ENCODE measurements around the gene ARHGEF10L. TPM values are rescaled to one million over a fixed set of nuclear protein-coding genes. Genes with fewer than 3 reads are reported as not detected.

ARHGEF10L gene
- total RNA-seq, 1 donor from 2014 or later = 57.9 TPM

- Histone ChIP-seq H3K4me3 (no peak overlapping the region), H3K9me3 (no peaks in the 10 kb centered on the region), H3K27me3 (ENCODE audit: low read depth) (peaks cover 18% of the 10 kb centered on the region), H3K27ac (no peak overlapping the region), H3K4me1 (no peaks in the 10 kb centered on the region), H3K36me3 (no peaks in the 10 kb centered on the region)
- ATAC-seq (no peak), DNase-seq (no peak)
- TF ChIP-seq, protein P1, sequence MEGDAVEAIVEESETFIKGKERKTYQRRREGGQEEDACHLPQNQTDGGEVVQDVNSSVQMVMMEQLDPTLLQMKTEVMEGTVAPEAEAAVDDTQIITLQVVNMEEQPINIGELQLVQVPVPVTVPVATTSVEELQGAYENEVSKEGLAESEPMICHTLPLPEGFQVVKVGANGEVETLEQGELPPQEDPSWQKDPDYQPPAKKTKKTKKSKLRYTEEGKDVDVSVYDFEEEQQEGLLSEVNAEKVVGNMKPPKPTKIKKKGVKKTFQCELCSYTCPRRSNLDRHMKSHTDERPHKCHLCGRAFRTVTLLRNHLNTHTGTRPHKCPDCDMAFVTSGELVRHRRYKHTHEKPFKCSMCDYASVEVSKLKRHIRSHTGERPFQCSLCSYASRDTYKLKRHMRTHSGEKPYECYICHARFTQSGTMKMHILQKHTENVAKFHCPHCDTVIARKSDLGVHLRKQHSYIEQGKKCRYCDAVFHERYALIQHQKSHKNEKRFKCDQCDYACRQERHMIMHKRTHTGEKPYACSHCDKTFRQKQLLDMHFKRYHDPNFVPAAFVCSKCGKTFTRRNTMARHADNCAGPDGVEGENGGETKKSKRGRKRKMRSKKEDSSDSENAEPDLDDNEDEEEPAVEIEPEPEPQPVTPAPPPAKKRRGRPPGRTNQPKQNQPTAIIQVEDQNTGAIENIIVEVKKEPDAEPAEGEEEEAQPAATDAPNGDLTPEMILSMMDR (IDR thresholded peaks at IDR 0.05) = no peak
- intact Hi-C loops (cut with DNase I) = no loop called here
Measured at GRCh38 chr1:17731460-17731859, 192.0 kb downstream of the ARHGEF10L start.

DNA sequence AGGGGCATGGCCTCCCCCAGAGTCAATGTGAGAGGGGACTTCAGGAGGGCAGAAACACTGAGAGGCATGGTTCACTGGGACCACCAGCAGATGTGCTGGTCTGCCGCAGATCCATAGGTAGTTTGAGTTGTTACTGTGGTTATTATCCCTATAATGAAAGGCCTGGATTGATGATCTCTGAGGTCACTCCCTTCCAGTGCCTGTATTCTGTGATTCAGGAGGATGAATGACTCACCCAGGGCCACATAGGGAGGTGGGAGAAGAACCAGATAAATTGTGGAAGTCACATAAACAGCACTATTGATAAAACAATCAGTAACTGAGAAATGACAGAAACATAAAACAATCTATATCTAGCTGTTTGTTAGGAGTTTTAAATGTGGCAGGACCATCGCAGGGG, 193.0 kb downstream of the ARHGEF10L start:
- H3K4me3 ChIP-seq = no peak overlapping the region
- DNase-seq (no peak), ATAC-seq (no peak)
- H3K27ac ChIP-seq = no peak overlapping the region
- TF ChIP-seq, protein P1 (IDR thresholded peaks at IDR 0.05) = no peak
- H3K4me1 ChIP-seq = no peaks in the 10 kb centered on the region
- intact Hi-C loops (cut with DNase I) = no loop called here
- H3K9me3 ChIP-seq = no peaks in the 10 kb centered on the region
- no peaks in the 10 kb centered on the region for H3K36me3 ChIP-seq
- H3K27me3 ChIP-seq (ENCODE audit: low read depth) = peaks cover 21% of the 10 kb centered on the region

GRCh38 chr1:17733661-17734060, 194.2 kb downstream of the ARHGEF10L start:
- Histone ChIP-seq H3K27ac (no peak overlapping the region), H3K4me3 (no peak overlapping the region), H3K9me3 (no peaks in the 10 kb centered on the region), H3K4me1 (no peaks in the 10 kb centered on the region), H3K36me3 (no peaks in the 10 kb centered on the region), H3K27me3 (ENCODE audit: low read depth) (peaks cover 21% of the 10 kb centered on the region)
- DNase-seq (no peak), ATAC-seq (no peak)
- intact Hi-C loops (cut with DNase I) = no loop called here
- TF ChIP-seq, protein P1 (IDR thresholded peaks at IDR 0.05) = no peak

DNA sequence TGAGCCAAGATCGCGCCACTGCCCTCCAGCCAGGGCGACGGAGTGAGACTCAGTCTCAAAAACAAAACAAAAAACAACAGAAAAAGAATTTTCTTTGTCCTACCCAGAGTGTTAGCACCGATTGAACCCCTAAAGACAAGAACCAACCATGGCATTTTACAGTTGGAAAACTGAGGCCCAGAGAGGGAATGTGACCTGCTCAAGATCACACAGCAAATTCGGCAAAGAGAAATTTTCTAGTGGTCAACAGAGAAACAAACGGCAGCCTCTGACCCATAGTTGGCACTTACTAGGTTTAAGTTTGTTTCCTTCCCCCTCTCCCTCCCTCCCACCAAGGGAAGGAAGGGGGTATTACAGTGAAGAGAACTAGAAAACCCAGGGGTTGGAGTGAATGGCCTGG, 195.1 kb downstream of the ARHGEF10L start:
- intact Hi-C loops (cut with DNase I) = no loop called here
- H3K9me3 ChIP-seq = no peaks in the 10 kb centered on the region
- no peaks in the 10 kb centered on the region for H3K4me1 ChIP-seq
- TF ChIP-seq, protein P1 (IDR thresholded peaks at IDR 0.05) = no peak
- H3K36me3 ChIP-seq = no peaks in the 10 kb centered on the region
- ATAC-seq (no peak), DNase-seq (no peak)
- no peak overlapping the region for H3K4me3 ChIP-seq
- no peak overlapping the region for H3K27ac ChIP-seq
- peaks cover 15% of the 10 kb centered on the region for H3K27me3 ChIP-seq (ENCODE audit: low read depth)

DNA sequence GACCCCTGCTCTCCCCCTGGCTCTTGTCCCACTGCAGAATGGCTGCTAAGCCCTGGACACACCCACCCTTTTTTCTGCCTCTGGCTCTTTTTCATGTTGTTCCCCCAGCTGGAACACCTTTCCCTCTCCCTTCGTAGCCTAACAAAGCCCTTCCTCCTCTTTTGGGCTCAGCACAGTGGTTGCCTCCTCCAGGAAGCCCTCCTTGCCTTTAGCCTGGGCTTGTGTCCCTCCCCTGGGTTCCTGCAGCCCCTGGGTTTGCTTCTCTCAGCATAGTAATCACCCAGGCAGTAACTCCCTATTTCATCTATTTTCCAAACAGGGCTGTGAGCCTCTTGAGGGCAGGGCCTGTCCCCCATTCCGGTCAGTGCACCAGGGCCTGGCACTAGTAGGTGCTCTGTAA, 195.8 kb downstream of the ARHGEF10L start:
- DNase-seq (no peak), ATAC-seq (no peak)
- no peak overlapping the region for H3K4me3 ChIP-seq
- no peaks in the 10 kb centered on the region for H3K36me3 ChIP-seq
- H3K9me3 ChIP-seq = no peaks in the 10 kb centered on the region
- H3K4me1 ChIP-seq = no peaks in the 10 kb centered on the region
- TF ChIP-seq, protein P1 (IDR thresholded peaks at IDR 0.05) = no peak
- intact Hi-C loops (cut with DNase I) = no loop called here
- no peak overlapping the region for H3K27ac ChIP-seq
- H3K27me3 ChIP-seq (ENCODE audit: low read depth) = peaks cover 18% of the 10 kb centered on the region

GRCh38 chr1:17735793-17736192, 196.3 kb downstream of the ARHGEF10L start:
- H3K9me3 ChIP-seq = no peaks in the 10 kb centered on the region
- H3K36me3 ChIP-seq = no peaks in the 10 kb centered on the region
- H3K4me3 ChIP-seq = no peak overlapping the region
- no peaks in the 10 kb centered on the region for H3K4me1 ChIP-seq
- H3K27me3 ChIP-seq (ENCODE audit: low read depth) = peaks cover 18% of the 10 kb centered on the region
- TF ChIP-seq, protein P1 (IDR thresholded peaks at IDR 0.05) = no peak
- intact Hi-C loops (cut with DNase I) = no loop called here
- DNase-seq = no peak
- no peak overlapping the region for H3K27ac ChIP-seq
- ATAC-seq = no peak

All from lower lobe of right lung (tissue), 2 donors.